Measurements from ENCODE around the gene DPCD. TPM values are rescaled to one million over a fixed set of nuclear protein-coding genes. Genes with fewer than 3 reads are reported as not detected.

The DPCD gene
- polyA plus RNA-seq, 2 donors: 17.3 to 28.3 TPM

DNA sequence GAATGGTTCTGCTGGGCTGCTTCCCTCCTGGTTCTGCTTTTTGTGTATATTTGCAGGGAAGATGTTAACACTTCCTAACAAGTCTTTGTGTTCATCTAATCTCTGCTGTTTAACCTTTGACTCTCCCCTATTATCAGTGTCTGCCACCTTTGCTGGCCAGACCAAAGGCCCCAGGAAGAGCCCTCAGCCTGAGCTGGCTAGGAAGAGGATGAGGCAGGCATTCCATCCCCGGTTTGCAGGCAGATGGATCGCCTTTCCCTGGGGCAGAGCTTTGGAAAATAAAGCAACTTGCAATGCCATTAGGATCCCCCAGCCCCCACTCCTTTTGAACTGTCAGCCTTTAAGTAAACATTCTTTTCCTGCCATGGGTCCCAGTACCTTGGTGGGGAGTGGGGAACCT lies 19.0 kb downstream of the DPCD start:
- H3K27me3 ChIP-seq (ENCODE audit: control insufficient read depth in 1 of 2, insufficient read depth in 2 of 2, low read length in 2 of 2): no peaks in the 10 kb centered on the region
- no peak overlapping the region for H3K4me3 ChIP-seq (ENCODE audit: low read depth in 1 of 2, low read length in 2 of 2)
- H3K36me3 ChIP-seq (ENCODE audit: control insufficient read depth in 2 of 2, insufficient read depth in 2 of 2, low read length in 1 of 2): peaks cover 25 to 32% of the 10 kb centered on the region in 2 donors
- H3K27ac ChIP-seq (ENCODE audit: low read depth in 2 of 2, low read length in 1 of 2): no peak overlapping the region
- H3K4me1 ChIP-seq (ENCODE audit: control insufficient read depth in 2 of 2, insufficient read depth in 2 of 2, low read length in 1 of 2): no peaks in the 10 kb centered on the region
- 42 to 48% methylated on average over 2 of the region's 2 CpGs for WGBS, 2 donors
- no peaks in the 10 kb centered on the region for H3K9me3 ChIP-seq (ENCODE audit: control insufficient read depth in 2 of 2, insufficient read depth in 1 of 2, low read depth in 1 of 2, low read length in 1 of 2)

DNA sequence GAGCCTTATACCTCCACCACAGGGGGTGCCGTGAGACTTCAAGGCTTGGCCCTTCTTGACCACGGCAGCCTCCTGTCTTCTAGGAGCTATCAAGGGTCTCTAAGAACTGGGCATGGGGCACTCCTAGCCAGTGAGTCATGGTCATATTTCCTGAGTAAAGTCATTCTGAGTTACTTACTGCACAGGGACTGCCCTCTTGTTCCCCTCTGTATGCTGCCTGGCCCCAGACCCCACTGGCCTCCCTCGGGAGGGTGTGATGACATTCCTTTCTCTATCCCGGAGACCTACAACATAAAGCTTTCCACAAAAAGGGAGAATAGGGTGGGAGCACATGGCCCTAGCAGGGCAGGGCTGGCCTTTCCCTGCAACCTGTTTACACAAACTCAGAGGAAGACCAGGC lies 21.4 kb downstream of the DPCD start:
- WGBS, 2 donors: 84 to 94% methylated on average over 4 of the region's 4 CpGs
- H3K27ac ChIP-seq (ENCODE audit: low read depth in 2 of 2, low read length in 1 of 2): no peak overlapping the region
- H3K36me3 ChIP-seq (ENCODE audit: control insufficient read depth in 2 of 2, insufficient read depth in 2 of 2, low read length in 1 of 2): peaks cover 25 to 43% of the 10 kb centered on the region in 2 donors
- no peak overlapping the region for H3K4me3 ChIP-seq (ENCODE audit: low read depth in 1 of 2, low read length in 2 of 2)
- H3K9me3 ChIP-seq (ENCODE audit: control insufficient read depth in 2 of 2, insufficient read depth in 1 of 2, low read depth in 1 of 2, low read length in 1 of 2): no peaks in the 10 kb centered on the region
- no peaks in the 10 kb centered on the region for H3K27me3 ChIP-seq (ENCODE audit: control insufficient read depth in 1 of 2, insufficient read depth in 2 of 2, low read length in 2 of 2)
- no peaks in the 10 kb centered on the region for H3K4me1 ChIP-seq (ENCODE audit: control insufficient read depth in 2 of 2, insufficient read depth in 2 of 2, low read length in 1 of 2)

DNA sequence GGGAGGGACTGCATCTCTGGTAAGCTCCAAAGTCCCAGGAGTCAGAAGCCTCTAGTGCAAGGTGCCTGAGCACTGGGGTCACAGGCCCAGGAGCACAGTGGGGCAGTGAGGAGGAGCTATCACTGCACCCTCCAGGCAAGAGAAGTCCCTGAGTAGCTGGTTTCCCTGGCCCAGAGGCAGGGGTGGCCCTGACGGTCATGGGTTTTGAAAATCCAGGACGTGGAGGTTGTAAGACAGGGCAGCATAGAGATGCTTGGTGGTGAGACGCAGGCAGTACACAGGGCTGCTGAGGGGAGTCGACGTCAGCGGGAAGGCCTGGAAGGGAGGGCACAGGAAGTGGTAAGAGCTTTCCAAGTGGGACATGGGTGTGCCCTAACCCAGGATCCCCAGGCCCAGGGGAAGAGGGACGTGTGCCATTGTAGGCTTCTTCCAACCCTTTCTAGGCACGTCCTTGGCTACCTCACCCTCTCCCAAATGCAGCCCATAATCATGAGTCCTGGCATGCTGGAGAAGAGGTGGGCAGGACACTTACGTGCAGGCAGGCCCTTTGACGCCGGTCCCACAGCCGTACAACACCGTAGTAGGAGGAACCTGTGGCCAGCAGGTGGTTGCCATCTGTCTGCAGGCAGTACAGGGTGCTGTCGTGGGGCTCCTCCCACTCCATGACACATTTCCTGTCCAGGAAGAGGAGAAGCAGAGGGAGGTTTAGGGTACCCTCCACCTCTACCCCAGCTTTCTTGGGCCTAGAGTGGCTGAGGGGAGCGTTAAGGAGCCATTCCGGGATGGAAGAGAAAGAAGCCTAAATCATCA lies 23.2 kb downstream of the DPCD start:
- Histone ChIP-seq H3K36me3 (ENCODE audit: control insufficient read depth in 2 of 2, insufficient read depth in 2 of 2, low read length in 1 of 2) (peaks cover 28 to 46% of the 10 kb centered on the region in 2 donors), H3K4me1 (ENCODE audit: control insufficient read depth in 2 of 2, insufficient read depth in 2 of 2, low read length in 1 of 2) (no peaks in the 10 kb centered on the region), H3K27me3 (ENCODE audit: control insufficient read depth in 1 of 2, insufficient read depth in 2 of 2, low read length in 2 of 2) (no peaks in the 10 kb centered on the region), H3K27ac (ENCODE audit: low read depth in 2 of 2, low read length in 1 of 2) (no peak overlapping the region), H3K9me3 (ENCODE audit: control insufficient read depth in 2 of 2, insufficient read depth in 1 of 2, low read depth in 1 of 2, low read length in 1 of 2) (peaks cover 0 to 2% of the 10 kb centered on the region in 2 donors), H3K4me3 (ENCODE audit: low read depth in 1 of 2, low read length in 2 of 2) (no peak overlapping the region)
- WGBS, 2 donors: 67 to 74% methylated on average over 16 of the region's 16 CpGs

DNA sequence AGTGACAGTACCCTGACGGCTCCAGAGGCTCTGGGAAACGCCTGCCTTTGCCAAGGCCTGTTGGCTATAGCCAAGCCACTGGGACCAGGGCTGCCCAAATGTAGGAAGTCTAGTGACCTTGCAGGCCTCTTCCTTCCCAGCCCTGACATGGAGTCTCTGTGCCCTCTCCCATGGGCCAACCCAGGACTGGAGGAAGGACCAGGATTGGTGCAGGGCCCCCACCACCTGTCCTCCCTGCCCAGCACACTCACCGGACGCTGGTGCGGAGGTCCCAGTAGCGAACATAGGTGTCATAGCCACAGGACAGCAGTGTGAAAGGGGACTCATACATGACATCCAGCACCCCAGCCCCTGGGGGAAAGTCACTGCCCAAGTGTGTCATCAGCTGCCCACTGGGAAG lies 24.0 kb downstream of the DPCD start:
- peaks cover 28 to 50% of the 10 kb centered on the region in 2 donors for H3K36me3 ChIP-seq (ENCODE audit: control insufficient read depth in 2 of 2, insufficient read depth in 2 of 2, low read length in 1 of 2)
- no peaks in the 10 kb centered on the region for H3K4me1 ChIP-seq (ENCODE audit: control insufficient read depth in 2 of 2, insufficient read depth in 2 of 2, low read length in 1 of 2)
- H3K9me3 ChIP-seq (ENCODE audit: control insufficient read depth in 2 of 2, insufficient read depth in 1 of 2, low read depth in 1 of 2, low read length in 1 of 2): peaks cover 0 to 2% of the 10 kb centered on the region in 2 donors
- no peak overlapping the region for H3K27ac ChIP-seq (ENCODE audit: low read depth in 2 of 2, low read length in 1 of 2)
- no peaks in the 10 kb centered on the region for H3K27me3 ChIP-seq (ENCODE audit: control insufficient read depth in 1 of 2, insufficient read depth in 2 of 2, low read length in 2 of 2)
- 90 to 92% methylated on average over 6 of the region's 6 CpGs for WGBS, 2 donors
- H3K4me3 ChIP-seq (ENCODE audit: low read depth in 1 of 2, low read length in 2 of 2): no peak overlapping the region

DNA sequence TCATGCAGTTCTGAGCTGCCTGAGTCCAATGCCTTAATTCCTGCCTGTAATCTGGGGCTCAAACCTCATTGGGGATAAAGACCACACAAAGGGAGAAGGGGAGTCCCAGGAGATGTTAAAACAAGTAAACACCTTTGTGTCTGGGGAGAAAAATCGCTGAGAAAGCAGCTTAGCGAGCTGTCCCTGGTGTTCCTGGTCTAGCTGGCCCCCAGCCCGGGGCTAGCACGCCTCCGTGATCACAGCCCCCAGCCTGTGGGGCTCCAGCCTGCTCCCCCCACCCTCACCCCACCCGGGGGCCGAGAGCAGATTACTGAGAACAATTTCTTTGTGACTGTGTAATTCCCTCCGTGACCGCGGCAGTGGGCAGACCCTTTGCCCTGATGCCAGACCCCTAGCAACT lies 24.8 kb downstream of the DPCD start:
- Histone ChIP-seq H3K4me1 (ENCODE audit: control insufficient read depth in 2 of 2, insufficient read depth in 2 of 2, low read length in 1 of 2) (no peaks in the 10 kb centered on the region), H3K4me3 (ENCODE audit: low read depth in 1 of 2, low read length in 2 of 2) (no peak overlapping the region), H3K27ac (ENCODE audit: low read depth in 2 of 2, low read length in 1 of 2) (no peak overlapping the region), H3K9me3 (ENCODE audit: control insufficient read depth in 2 of 2, insufficient read depth in 1 of 2, low read depth in 1 of 2, low read length in 1 of 2) (peaks cover 0 to 2% of the 10 kb centered on the region in 2 donors), H3K36me3 (ENCODE audit: control insufficient read depth in 2 of 2, insufficient read depth in 2 of 2, low read length in 1 of 2) (peaks cover 28 to 48% of the 10 kb centered on the region in 2 donors), H3K27me3 (ENCODE audit: control insufficient read depth in 1 of 2, insufficient read depth in 2 of 2, low read length in 2 of 2) (no peaks in the 10 kb centered on the region)
- 66 to 74% methylated on average over 10 of the region's 10 CpGs for WGBS, 2 donors

DNA sequence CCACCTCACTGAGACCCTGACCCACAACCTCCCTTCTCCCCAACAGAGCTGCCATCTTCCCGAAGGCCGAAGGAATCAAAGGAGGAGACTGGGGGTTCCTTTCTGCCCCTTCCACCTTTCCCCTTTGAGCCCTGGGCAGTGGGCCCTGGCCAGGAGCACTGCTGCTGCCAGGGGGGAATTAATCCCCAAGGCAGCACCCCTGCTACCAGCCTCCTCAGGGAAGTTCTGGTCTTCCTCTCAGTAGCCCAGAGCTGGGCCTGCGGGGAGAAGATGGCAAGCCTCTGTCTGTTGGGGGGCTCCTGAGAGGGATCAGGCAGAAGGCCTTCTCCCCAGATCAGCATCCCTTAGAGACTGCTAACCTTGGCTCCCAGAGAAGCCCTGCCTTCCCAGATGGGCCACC lies 25.5 kb downstream of the DPCD start:
- Histone ChIP-seq H3K9me3 (ENCODE audit: control insufficient read depth in 2 of 2, insufficient read depth in 1 of 2, low read depth in 1 of 2, low read length in 1 of 2) (peaks cover 0 to 2% of the 10 kb centered on the region in 2 donors), H3K27me3 (ENCODE audit: control insufficient read depth in 1 of 2, insufficient read depth in 2 of 2, low read length in 2 of 2) (no peaks in the 10 kb centered on the region), H3K4me3 (ENCODE audit: low read depth in 1 of 2, low read length in 2 of 2) (no peak overlapping the region), H3K36me3 (ENCODE audit: control insufficient read depth in 2 of 2, insufficient read depth in 2 of 2, low read length in 1 of 2) (peaks cover 25 to 46% of the 10 kb centered on the region in 2 donors), H3K4me1 (ENCODE audit: control insufficient read depth in 2 of 2, insufficient read depth in 2 of 2, low read length in 1 of 2) (no peaks in the 10 kb centered on the region), H3K27ac (ENCODE audit: low read depth in 2 of 2, low read length in 1 of 2) (no peak overlapping the region)
- 96 to 98% methylated on average over 3 of the region's 3 CpGs for WGBS, 2 donors

DNA sequence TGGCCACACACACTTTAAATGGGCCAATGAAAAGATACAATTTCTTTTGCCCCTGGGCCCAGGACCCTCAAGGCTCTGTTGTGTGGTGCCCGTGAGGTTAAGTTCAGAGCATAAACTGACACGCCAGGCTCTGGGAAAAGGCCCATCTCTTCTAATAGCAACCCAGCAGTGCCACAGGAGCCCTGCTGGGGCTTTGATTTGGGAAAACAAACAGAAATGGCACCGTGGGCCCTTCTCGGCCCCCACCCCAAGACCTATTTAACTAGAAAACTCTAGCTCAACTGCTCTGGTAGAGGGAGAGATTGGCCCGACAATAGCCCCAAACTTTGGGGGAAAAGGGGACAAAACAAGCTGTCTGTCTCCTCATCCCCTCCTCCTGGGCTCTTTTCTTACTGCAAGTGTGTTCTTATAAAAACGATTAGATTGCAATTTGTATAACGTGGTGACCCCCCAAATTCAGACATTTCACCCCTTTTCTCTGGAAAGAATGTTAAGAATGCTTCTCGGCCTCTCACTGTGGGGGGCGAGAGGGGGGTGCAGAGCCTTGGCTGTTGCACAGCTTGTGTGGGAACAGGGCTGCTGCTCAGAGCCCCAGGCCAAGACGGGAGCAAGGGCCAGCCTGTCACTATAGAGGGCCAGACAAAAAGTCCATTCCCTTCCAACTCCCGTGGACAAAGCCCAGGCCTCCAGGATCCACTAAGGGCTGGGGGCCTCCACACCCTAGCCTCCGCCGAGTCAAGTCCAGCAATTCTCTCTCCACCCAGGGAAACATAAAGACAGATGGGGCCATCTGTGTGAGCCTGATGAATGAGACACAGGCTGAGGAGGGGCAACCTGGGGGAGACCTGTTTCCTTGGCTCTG lies 26.8 kb downstream of the DPCD start:
- Histone ChIP-seq H3K4me3 (ENCODE audit: low read depth in 1 of 2, low read length in 2 of 2) (no peak overlapping the region), H3K9me3 (ENCODE audit: control insufficient read depth in 2 of 2, insufficient read depth in 1 of 2, low read depth in 1 of 2, low read length in 1 of 2) (peaks cover 0 to 2% of the 10 kb centered on the region in 2 donors), H3K27ac (ENCODE audit: low read depth in 2 of 2, low read length in 1 of 2) (no peak overlapping the region), H3K36me3 (ENCODE audit: control insufficient read depth in 2 of 2, insufficient read depth in 2 of 2, low read length in 1 of 2) (peaks cover 15 to 44% of the 10 kb centered on the region in 2 donors), H3K27me3 (ENCODE audit: control insufficient read depth in 1 of 2, insufficient read depth in 2 of 2, low read length in 2 of 2) (no peaks in the 10 kb centered on the region), H3K4me1 (ENCODE audit: control insufficient read depth in 2 of 2, insufficient read depth in 2 of 2, low read length in 1 of 2) (peaks cover 0 to 2% of the 10 kb centered on the region in 2 donors)
- 76 to 78% methylated on average over 13 of the region's 13 CpGs for WGBS, 2 donors

DNA sequence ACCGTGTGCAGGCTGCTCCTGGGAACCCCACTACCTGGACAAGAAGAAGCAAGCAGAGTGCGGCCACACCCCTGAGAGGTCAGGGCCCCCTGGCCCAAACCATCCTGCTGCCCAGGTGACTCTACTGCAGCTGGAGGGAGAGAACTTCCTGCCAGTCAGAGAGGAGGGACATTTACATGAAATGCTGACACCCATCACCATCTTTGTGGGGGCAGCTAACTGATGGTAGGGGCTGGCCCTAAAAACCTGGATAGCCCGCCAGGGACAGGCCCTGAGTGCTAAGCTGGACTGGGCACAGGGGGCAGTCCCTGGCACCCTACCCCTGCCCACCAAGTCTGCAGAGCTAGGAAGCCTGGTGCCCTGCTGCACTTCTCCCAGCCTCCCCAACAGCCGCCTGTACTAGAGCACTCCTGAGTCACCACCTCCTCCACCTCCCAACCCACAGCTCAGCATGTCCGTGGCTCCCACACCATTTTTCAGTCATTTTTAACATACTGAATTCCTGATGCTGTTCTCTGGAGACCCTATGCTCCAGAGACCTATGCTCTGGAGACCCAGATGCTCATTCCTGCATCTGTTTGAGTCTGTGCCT lies 27.5 kb downstream of the DPCD start:
- 86 to 88% methylated on average over 5 of the region's 5 CpGs for WGBS, 2 donors
- H3K27ac ChIP-seq (ENCODE audit: low read depth in 2 of 2, low read length in 1 of 2): no peak overlapping the region
- H3K36me3 ChIP-seq (ENCODE audit: control insufficient read depth in 2 of 2, insufficient read depth in 2 of 2, low read length in 1 of 2): peaks cover 11 to 43% of the 10 kb centered on the region in 2 donors
- H3K4me1 ChIP-seq (ENCODE audit: control insufficient read depth in 2 of 2, insufficient read depth in 2 of 2, low read length in 1 of 2): peaks cover 0 to 2% of the 10 kb centered on the region in 2 donors
- no peak overlapping the region for H3K4me3 ChIP-seq (ENCODE audit: low read depth in 1 of 2, low read length in 2 of 2)
- peaks cover 0 to 2% of the 10 kb centered on the region in 2 donors for H3K9me3 ChIP-seq (ENCODE audit: control insufficient read depth in 2 of 2, insufficient read depth in 1 of 2, low read depth in 1 of 2, low read length in 1 of 2)
- no peaks in the 10 kb centered on the region for H3K27me3 ChIP-seq (ENCODE audit: control insufficient read depth in 1 of 2, insufficient read depth in 2 of 2, low read length in 2 of 2)

DNA sequence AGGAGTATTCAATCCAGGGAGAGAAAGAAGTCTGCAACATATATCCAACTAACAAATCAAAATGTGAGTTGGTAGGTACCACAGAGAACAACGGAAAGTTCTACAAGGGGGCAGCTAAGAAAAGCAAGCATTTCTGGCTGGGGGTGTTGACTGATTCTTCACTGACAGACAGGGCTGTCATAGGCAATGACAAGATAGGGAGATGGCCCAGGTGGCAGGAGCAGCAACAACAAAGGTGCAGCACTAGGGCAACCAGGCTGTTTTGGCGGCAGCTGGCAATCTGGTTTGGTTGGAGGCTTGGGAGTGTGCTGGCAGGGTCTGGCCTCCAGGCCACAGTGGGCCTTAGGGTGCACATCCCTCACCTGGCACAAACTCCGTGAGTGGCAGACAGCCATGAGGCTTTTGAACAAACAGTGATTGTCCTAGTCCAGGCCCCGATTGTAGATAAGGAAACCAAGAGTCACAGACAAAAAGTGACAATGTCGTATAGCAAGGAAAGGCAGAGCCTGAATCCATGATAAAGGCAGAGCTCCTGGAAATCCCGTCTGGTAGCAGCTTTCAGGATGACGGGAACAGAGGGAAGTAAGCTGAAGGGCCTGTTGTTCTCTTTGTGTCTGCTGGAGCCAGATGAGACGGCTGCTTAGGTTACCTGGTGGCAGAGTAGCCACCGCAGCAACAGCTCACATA lies 28.4 kb downstream of the DPCD start:
- H3K4me3 ChIP-seq (ENCODE audit: low read depth in 1 of 2, low read length in 2 of 2): no peak overlapping the region
- WGBS, 2 donors: 81 to 82% methylated on average over 9 of the region's 9 CpGs
- no peak overlapping the region for H3K27ac ChIP-seq (ENCODE audit: low read depth in 2 of 2, low read length in 1 of 2)
- H3K27me3 ChIP-seq (ENCODE audit: control insufficient read depth in 1 of 2, insufficient read depth in 2 of 2, low read length in 2 of 2): no peaks in the 10 kb centered on the region
- peaks cover 0 to 2% of the 10 kb centered on the region in 2 donors for H3K9me3 ChIP-seq (ENCODE audit: control insufficient read depth in 2 of 2, insufficient read depth in 1 of 2, low read depth in 1 of 2, low read length in 1 of 2)
- peaks cover 10 to 35% of the 10 kb centered on the region in 2 donors for H3K36me3 ChIP-seq (ENCODE audit: control insufficient read depth in 2 of 2, insufficient read depth in 2 of 2, low read length in 1 of 2)
- peaks cover 0 to 2% of the 10 kb centered on the region in 2 donors for H3K4me1 ChIP-seq (ENCODE audit: control insufficient read depth in 2 of 2, insufficient read depth in 2 of 2, low read length in 1 of 2)

Data from esophagus (tissue), 2 donors.